GM23338 (cell line): Measurements from ENCODE around the gene TRHDE. TPM values are rescaled to one million over a fixed set of nuclear protein-coding genes. Genes with fewer than 3 reads are reported as not detected.

Experiments used
- ATAC-seq: fragments of 200-7000 bp; cut with Tn5 transposase; 3 replicates; pipeline ENCODE4 v1.9.1; 2020
- DNase-seq: peaks from one replicate; pipeline ENCODE4 v3.0.0-alpha.2; 2015; ENCODE audit warnings: low spot score
- H2AFZ ChIP-seq: fragments of 200-600 bp; sonication (generic); 2 replicates; pipeline ENCODE4 v1.8.0; 2016; ENCODE audit warnings: antibody characterized with exemption, mild to moderate bottlenecking, moderate library complexity
- H3F3A ChIP-seq: fragments of 200-600 bp; sonication (generic); replicated peaks from 2 replicates; pipeline ENCODE4 v1.8.0; 2017; ENCODE audit warnings: antibody characterized with exemption, mixed run types, low read depth
- H3K27ac ChIP-seq: fragments of 200-600 bp; sonication (generic); 2 replicates; pipeline ENCODE4 v1.6.1; 2016; ENCODE audit warnings: low read depth
- H3K27me3 ChIP-seq: fragments of 200-600 bp; sonication (generic); 2 replicates; pipeline ENCODE4 v1.8.0; 2016; ENCODE audit warnings: mild to moderate bottlenecking, mixed run types, moderate library complexity; ENCODE audit not compliant: insufficient read depth
- H3K36me3 ChIP-seq: fragments of 200-600 bp; sonication (generic); 2 replicates; pipeline ENCODE4 v1.8.0; 2016; ENCODE audit warnings: mild to moderate bottlenecking; ENCODE audit not compliant: insufficient read depth
- H3K4me1 ChIP-seq: fragments of 200-600 bp; sonication (generic); 2 replicates; pipeline ENCODE4 v1.8.0; 2016; ENCODE audit warnings: mild to moderate bottlenecking, moderate library complexity; ENCODE audit not compliant: insufficient read depth
- H3K4me2 ChIP-seq: fragments of 200-600 bp; sonication (generic); 2 replicates; pipeline ENCODE4 v1.7.1; 2017; ENCODE audit warnings: mixed run types
- H3K4me3 ChIP-seq: fragments of 200-600 bp; sonication (generic); 2 replicates; pipeline ENCODE4 v1.6.1; 2016; ENCODE audit warnings: mixed run types
- H3K79me2 ChIP-seq: fragments of 200-600 bp; sonication (generic); replicated peaks from 2 replicates; pipeline ENCODE4 v1.8.0; 2017; ENCODE audit warnings: mild to moderate bottlenecking; ENCODE audit not compliant: insufficient read depth
- H3K9me2 ChIP-seq: fragments of 200-600 bp; sonication (generic); 2 replicates; pipeline ENCODE4 v1.8.0; 2017; ENCODE audit not compliant: insufficient read depth
- H4K20me1 ChIP-seq: fragments of 200-600 bp; sonication (generic); replicated peaks from 2 replicates; pipeline ENCODE4 v1.8.0; 2017; ENCODE audit warnings: mild to moderate bottlenecking; ENCODE audit not compliant: insufficient read depth
- H3K27ac Mint-ChIP-seq: 2 replicates; pipeline ENCODE4 v1.8.0; 2020; ENCODE audit warnings: inconsistent platforms, mild to moderate bottlenecking, moderate library complexity, mixed read lengths
- H3K27me3 Mint-ChIP-seq: 3 replicates; pipeline ENCODE4 v1.8.0; 2022; ENCODE audit warnings: low read depth, mild to moderate bottlenecking, moderate library complexity, mixed read lengths, inconsistent platforms; ENCODE audit not compliant: insufficient read depth, poor library complexity
- H3K36me3 Mint-ChIP-seq: 3 replicates; pipeline ENCODE4 v1.8.0; 2021; ENCODE audit warnings: low read depth, mild to moderate bottlenecking, inconsistent platforms, moderate library complexity, mixed read lengths
- H3K4me1 Mint-ChIP-seq: 3 replicates; pipeline ENCODE4 v1.8.0; 2020; ENCODE audit warnings: mild to moderate bottlenecking, inconsistent platforms, mixed read lengths
- H3K4me3 Mint-ChIP-seq: 3 replicates; pipeline ENCODE4 v1.8.0; 2021; ENCODE audit warnings: moderate library complexity, mild to moderate bottlenecking, inconsistent platforms, mixed read lengths
- H3K9me3 Mint-ChIP-seq: 3 replicates; pipeline ENCODE4 v1.8.0; 2020; ENCODE audit warnings: moderate library complexity, mild to moderate bottlenecking, inconsistent platforms, mixed read lengths
- CREB1 ChIP-seq: fragments of 250-450 bp; sonication (Bioruptor Pico); IDR thresholded peaks from 2 replicates; pipeline ENCODE4 v1.5.0; 2020; ENCODE audit warnings: low read depth, mild to moderate bottlenecking, moderate library complexity
- EZH2 ChIP-seq: fragments of 200-600 bp; sonication (generic); IDR thresholded peaks from one replicate; pipeline ENCODE4 v1.8.0; 2017; ENCODE audit warnings: antibody characterized with exemption, mild to moderate bottlenecking, low read depth; ENCODE audit not compliant: unreplicated experiment
- EZH2phosphoT487 ChIP-seq: fragments of 200-600 bp; sonication (generic); IDR thresholded peaks from one replicate; pipeline ENCODE4 v1.8.1; 2018; ENCODE audit warnings: antibody characterized with exemption; ENCODE audit not compliant: unreplicated experiment
- NANOG ChIP-seq: IDR thresholded peaks from 2 replicates; pipeline ENCODE4 v1.6.1; 2016; ENCODE audit warnings: antibody characterized with exemption, borderline replicate concordance
- POLR2AphosphoS5 ChIP-seq: IDR thresholded peaks from 2 replicates; pipeline ENCODE4 v1.6.1; 2016; ENCODE audit warnings: antibody characterized with exemption, low read depth
- REST ChIP-seq: IDR thresholded peaks from one replicate; pipeline ENCODE4 v1.6.1; 2018; ENCODE audit warnings: antibody characterized with exemption; ENCODE audit not compliant: unreplicated experiment
- STAT1 ChIP-seq: IDR thresholded peaks from one replicate; pipeline ENCODE4 v1.6.1; 2016; ENCODE audit warnings: antibody characterized with exemption; ENCODE audit not compliant: unreplicated experiment
- ZNF331 ChIP-seq: fragments of 250-450 bp; sonication (Bioruptor Pico); IDR thresholded peaks from 2 replicates; pipeline ENCODE4 v1.5.0; 2020; ENCODE audit warnings: low read depth, mild to moderate bottlenecking, moderate library complexity
- polyA plus RNA-seq: library from polyadenylated mRNA; unstranded; fragments of >200 nt; fragmentation: Nextera tagmentation; extraction: Ambion mirVana; gene quantifications from 2 replicates; pipeline ENCODE4 v1.2.1, GENCODE V29; 2016
- total RNA-seq: library from RNA; depleted of rRNA; stranded (reverse); fragments of >200 nt; shearing (Covaris generic); gene quantifications from 2 replicates; pipeline ENCODE4 v1.2.3, GENCODE V29; 2014
- TF ChIP-seq, protein P1 (sequence below): fragments of 250-450 bp; sonication (Bioruptor Pico); IDR thresholded peaks from 2 replicates; pipeline ENCODE4 v1.5.0; 2020; ENCODE audit warnings: mild to moderate bottlenecking, moderate library complexity
- TF ChIP-seq, protein P2 (sequence below), 2 experiments: fragments of 200-600 bp in 1 of 2; sonication (generic) in 1 of 2; conservative IDR thresholded peaks; 2 replicates each; pipeline versions ENCODE4 v1.5.1 to v1.6.1; 2016 to 2017; ENCODE audit warnings: antibody characterized with exemption in 2 of 2, low read depth in 2 of 2, mild to moderate bottlenecking in 2 of 2, moderate library complexity in 1 of 2

TRHDE gene
- total and polyA plus RNA-seq, 2 experiments from 2014 or later: 1.3 to 7.7 TPM

DNA sequence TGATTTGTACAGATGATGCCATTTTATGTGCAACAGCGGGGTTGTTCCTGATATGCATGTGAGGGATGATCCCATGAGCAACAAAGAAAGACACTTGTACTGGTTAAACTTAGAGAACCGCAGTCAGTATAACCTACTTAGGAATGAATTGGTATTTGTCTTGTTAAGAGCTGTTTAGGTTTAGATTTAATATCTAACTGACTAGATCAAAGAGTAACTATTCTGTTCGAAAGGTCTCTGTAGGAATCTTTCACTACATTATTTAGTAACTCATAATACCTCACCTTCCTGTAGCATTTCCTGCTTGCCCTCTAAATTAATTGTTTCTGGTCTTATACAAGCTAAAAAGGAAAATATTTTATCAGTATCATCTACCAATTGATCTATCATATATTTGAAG, 350.4 kb downstream of the TRHDE start:
- H3K27me3 ChIP-seq: no peaks in the 10 kb centered on the region
- peaks cover 14% of the 10 kb centered on the region for H3K4me1 Mint-ChIP-seq
- no peak for ATAC-seq
- H3K36me3 Mint-ChIP-seq: no peaks in the 10 kb centered on the region
- no peak overlapping the region for H3K27ac Mint-ChIP-seq
- H2AFZ ChIP-seq: no peak overlapping the region
- H3F3A ChIP-seq: no peaks in the 10 kb centered on the region
- no peak overlapping the region for H3K4me3 Mint-ChIP-seq
- H3K9me2 ChIP-seq: no peaks in the 10 kb centered on the region
- H3K27ac ChIP-seq: no peak overlapping the region
- H3K27me3 Mint-ChIP-seq: no peaks in the 10 kb centered on the region
- no peak for DNase-seq
- TF ChIP-seq EZH2 (no peak), ZNF331 (CRISPR knock-in tag) (no peak), REST (no peak), CREB1 (no peak), EZH2phosphoT487 (no peak), STAT1 (no peak), NANOG (no peak), POLR2AphosphoS5 (no peak)
- TF ChIP-seq, protein P1, sequence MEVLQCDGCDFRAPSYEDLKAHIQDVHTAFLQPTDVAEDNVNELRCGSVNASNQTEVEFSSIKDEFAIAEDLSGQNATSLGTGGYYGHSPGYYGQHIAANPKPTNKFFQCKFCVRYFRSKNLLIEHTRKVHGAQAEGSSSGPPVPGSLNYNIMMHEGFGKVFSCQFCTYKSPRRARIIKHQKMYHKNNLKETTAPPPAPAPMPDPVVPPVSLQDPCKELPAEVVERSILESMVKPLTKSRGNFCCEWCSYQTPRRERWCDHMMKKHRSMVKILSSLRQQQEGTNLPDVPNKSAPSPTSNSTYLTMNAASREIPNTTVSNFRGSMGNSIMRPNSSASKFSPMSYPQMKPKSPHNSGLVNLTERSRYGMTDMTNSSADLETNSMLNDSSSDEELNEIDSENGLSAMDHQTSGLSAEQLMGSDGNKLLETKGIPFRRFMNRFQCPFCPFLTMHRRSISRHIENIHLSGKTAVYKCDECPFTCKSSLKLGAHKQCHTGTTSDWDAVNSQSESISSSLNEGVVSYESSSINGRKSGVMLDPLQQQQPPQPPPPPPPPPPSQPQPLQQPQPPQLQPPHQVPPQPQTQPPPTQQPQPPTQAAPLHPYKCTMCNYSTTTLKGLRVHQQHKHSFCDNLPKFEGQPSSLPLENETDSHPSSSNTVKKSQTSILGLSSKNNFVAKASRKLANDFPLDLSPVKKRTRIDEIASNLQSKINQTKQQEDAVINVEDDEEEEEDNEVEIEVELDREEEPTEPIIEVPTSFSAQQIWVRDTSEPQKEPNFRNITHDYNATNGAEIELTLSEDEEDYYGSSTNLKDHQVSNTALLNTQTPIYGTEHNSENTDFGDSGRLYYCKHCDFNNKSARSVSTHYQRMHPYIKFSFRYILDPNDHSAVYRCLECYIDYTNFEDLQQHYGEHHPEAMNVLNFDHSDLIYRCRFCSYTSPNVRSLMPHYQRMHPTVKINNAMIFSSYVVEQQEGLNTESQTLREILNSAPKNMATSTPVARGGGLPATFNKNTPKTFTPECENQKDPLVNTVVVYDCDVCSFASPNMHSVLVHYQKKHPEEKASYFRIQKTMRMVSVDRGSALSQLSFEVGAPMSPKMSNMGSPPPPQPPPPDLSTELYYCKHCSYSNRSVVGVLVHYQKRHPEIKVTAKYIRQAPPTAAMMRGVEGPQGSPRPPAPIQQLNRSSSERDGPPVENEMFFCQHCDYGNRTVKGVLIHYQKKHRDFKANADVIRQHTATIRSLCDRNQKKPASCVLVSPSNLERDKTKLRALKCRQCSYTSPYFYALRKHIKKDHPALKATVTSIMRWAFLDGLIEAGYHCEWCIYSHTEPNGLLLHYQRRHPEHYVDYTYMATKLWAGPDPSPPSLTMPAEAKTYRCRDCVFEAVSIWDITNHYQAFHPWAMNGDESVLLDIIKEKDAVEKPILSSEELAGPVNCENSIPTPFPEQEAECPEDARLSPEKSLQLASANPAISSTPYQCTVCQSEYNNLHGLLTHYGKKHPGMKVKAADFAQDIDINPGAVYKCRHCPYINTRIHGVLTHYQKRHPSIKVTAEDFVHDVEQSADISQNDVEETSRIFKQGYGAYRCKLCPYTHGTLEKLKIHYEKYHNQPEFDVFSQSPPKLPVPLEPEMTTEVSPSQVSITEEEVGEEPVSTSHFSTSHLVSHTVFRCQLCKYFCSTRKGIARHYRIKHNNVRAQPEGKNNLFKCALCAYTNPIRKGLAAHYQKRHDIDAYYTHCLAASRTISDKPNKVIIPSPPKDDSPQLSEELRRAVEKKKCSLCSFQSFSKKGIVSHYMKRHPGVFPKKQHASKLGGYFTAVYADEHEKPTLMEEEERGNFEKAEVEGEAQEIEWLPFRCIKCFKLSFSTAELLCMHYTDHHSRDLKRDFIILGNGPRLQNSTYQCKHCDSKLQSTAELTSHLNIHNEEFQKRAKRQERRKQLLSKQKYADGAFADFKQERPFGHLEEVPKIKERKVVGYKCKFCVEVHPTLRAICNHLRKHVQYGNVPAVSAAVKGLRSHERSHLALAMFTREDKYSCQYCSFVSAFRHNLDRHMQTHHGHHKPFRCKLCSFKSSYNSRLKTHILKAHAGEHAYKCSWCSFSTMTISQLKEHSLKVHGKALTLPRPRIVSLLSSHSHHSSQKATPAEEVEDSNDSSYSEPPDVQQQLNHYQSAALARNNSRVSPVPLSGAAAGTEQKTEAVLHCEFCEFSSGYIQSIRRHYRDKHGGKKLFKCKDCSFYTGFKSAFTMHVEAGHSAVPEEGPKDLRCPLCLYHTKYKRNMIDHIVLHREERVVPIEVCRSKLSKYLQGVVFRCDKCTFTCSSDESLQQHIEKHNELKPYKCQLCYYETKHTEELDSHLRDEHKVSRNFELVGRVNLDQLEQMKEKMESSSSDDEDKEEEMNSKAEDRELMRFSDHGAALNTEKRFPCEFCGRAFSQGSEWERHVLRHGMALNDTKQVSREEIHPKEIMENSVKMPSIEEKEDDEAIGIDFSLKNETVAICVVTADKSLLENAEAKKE (CRISPR knock-in tag): no peak
- TF ChIP-seq, protein P2, sequence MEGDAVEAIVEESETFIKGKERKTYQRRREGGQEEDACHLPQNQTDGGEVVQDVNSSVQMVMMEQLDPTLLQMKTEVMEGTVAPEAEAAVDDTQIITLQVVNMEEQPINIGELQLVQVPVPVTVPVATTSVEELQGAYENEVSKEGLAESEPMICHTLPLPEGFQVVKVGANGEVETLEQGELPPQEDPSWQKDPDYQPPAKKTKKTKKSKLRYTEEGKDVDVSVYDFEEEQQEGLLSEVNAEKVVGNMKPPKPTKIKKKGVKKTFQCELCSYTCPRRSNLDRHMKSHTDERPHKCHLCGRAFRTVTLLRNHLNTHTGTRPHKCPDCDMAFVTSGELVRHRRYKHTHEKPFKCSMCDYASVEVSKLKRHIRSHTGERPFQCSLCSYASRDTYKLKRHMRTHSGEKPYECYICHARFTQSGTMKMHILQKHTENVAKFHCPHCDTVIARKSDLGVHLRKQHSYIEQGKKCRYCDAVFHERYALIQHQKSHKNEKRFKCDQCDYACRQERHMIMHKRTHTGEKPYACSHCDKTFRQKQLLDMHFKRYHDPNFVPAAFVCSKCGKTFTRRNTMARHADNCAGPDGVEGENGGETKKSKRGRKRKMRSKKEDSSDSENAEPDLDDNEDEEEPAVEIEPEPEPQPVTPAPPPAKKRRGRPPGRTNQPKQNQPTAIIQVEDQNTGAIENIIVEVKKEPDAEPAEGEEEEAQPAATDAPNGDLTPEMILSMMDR (conservative IDR thresholded peaks at IDR 0.05; ENCODE audit: low read depth in 2 of 2): no peak
- no peak overlapping the region for H3K4me3 ChIP-seq
- peaks cover 8% of the 10 kb centered on the region; the same call in 1 of the 2 replicates for H3K4me1 ChIP-seq
- no peaks in the 10 kb centered on the region for H3K9me3 Mint-ChIP-seq
- no peaks in the 10 kb centered on the region for H4K20me1 ChIP-seq
- H3K4me2 ChIP-seq: no peak overlapping the region
- no peaks in the 10 kb centered on the region for H3K36me3 ChIP-seq
- H3K79me2 ChIP-seq: no peaks in the 10 kb centered on the region
